ENCODE measurements around the gene ZNF329.

GRCh38 chr19:58095328-58095727 is 55.3 kb downstream of the ZNF329 start:
- TF ChIP-seq CTCF (conservative IDR thresholded peaks at IDR 0.05) (no peak), ZFX (IDR thresholded peaks at IDR 0.05) (no peak)
